Mesenchymal stem cell (in vitro differentiated cells and primary cell): ENCODE measurements around the gene AGXT.

Experiments used
- DNase-seq: peaks from one replicate; pipeline ENCODE4 v3.0.0-alpha.2; 2013
- H2AFZ ChIP-seq: one replicate; pipeline ENCODE4 v1.6.1; 2013; ENCODE audit warnings: low read depth, mild to moderate bottlenecking, control low read depth, inconsistent platforms, low read length, moderate library complexity
- H2AK5ac ChIP-seq: 2 replicates; pipeline ENCODE4 v1.6.1; 2013; ENCODE audit warnings: low read length, moderate library complexity, mild to moderate bottlenecking, inconsistent platforms; ENCODE audit not compliant: severe bottlenecking
- H2BK120ac ChIP-seq: one replicate; pipeline ENCODE4 v1.6.1; 2013; ENCODE audit warnings: low read depth, mild to moderate bottlenecking, inconsistent platforms, low read length, moderate library complexity
- H2BK12ac ChIP-seq, 2 experiments: one replicate each; pipeline ENCODE4 v1.6.1; 2013; ENCODE audit warnings: inconsistent platforms in 2 of 2, low read length in 2 of 2, mild to moderate bottlenecking in 2 of 2, moderate library complexity in 2 of 2, control low read depth in 1 of 2
- H2BK15ac ChIP-seq: one replicate; pipeline ENCODE4 v1.6.1; 2013; ENCODE audit warnings: mild to moderate bottlenecking, low read depth, inconsistent platforms; ENCODE audit not compliant: poor library complexity, severe bottlenecking
- H2BK5ac ChIP-seq: 2 replicates; pipeline ENCODE4 v1.6.1; 2013; ENCODE audit warnings: low read depth, mild to moderate bottlenecking, low read length, control low read depth, inconsistent platforms; ENCODE audit not compliant: poor library complexity, severe bottlenecking
- H3K14ac ChIP-seq, 2 experiments: one replicate each; pipeline ENCODE4 v1.6.1; 2013; ENCODE audit warnings: inconsistent platforms in 2 of 2, low read length in 2 of 2, control low read depth in 1 of 2, mild to moderate bottlenecking in 1 of 2, moderate library complexity in 1 of 2
- H3K18ac ChIP-seq, 2 experiments: one replicate each; pipeline ENCODE4 v1.6.1; 2013; ENCODE audit warnings: inconsistent platforms in 2 of 2, low read length in 2 of 2, control low read depth in 1 of 2, low read depth in 1 of 2, mild to moderate bottlenecking in 1 of 2
- H3K23ac ChIP-seq, 2 experiments: one replicate each; pipeline ENCODE4 v1.6.1; 2013; ENCODE audit warnings: inconsistent platforms in 2 of 2, low read length in 2 of 2, mild to moderate bottlenecking in 2 of 2, moderate library complexity in 2 of 2, control low read depth in 1 of 2
- H3K27ac ChIP-seq: 2 replicates; pipeline ENCODE4 v1.5.1; 2013; ENCODE audit warnings: mild to moderate bottlenecking, moderate library complexity, low read length, control low read depth, inconsistent platforms; ENCODE audit not compliant: poor library complexity, severe bottlenecking
- H3K27me3 ChIP-seq, 2 experiments: 2 replicates each; pipeline versions ENCODE4 v1.6.1 to v1.7.0; 2013; ENCODE audit warnings: low read length in 2 of 2, mild to moderate bottlenecking in 2 of 2, moderate library complexity in 2 of 2, control low read depth in 1 of 2, inconsistent platforms in 1 of 2; ENCODE audit not compliant: control insufficient read depth in 1 of 2, insufficient read depth in 1 of 2
- H3K36me3 ChIP-seq, 2 experiments: 2 replicates each; pipeline versions ENCODE4 v1.6.1 to v1.7.0; 2013; ENCODE audit warnings: low read length in 2 of 2, control low read depth in 1 of 2, inconsistent platforms in 1 of 2, low read depth in 1 of 2, mild to moderate bottlenecking in 1 of 2; ENCODE audit not compliant: insufficient read depth in 2 of 2, control insufficient read depth in 1 of 2
- H3K4ac ChIP-seq, 2 experiments: one replicate each; pipeline ENCODE4 v1.6.1; 2013; ENCODE audit warnings: inconsistent platforms in 2 of 2, low read length in 2 of 2, mild to moderate bottlenecking in 2 of 2, moderate library complexity in 2 of 2, control low read depth in 1 of 2, low read depth in 1 of 2
- H3K4me1 ChIP-seq: 2 replicates; pipeline ENCODE4 v1.6.1; 2013; ENCODE audit warnings: low read depth, low read length, control low read depth; ENCODE audit not compliant: control insufficient read depth, insufficient read depth
- H3K4me2 ChIP-seq: 2 replicates; pipeline ENCODE4 v1.6.1; 2013; ENCODE audit warnings: low read length, mild to moderate bottlenecking, inconsistent platforms; ENCODE audit not compliant: poor library complexity, severe bottlenecking
- H3K4me3 ChIP-seq, 2 experiments: 2 replicates each; pipeline versions ENCODE4 v1.5.1 to v1.7.0; 2013; ENCODE audit warnings: low read length in 2 of 2, mild to moderate bottlenecking in 2 of 2, control low read depth in 1 of 2, low read depth in 1 of 2; ENCODE audit not compliant: insufficient read depth in 1 of 2
- H3K79me1 ChIP-seq: replicated peaks from 2 replicates; pipeline ENCODE4 v1.6.1; 2013; ENCODE audit warnings: mild to moderate bottlenecking, control low read depth, low read length, inconsistent platforms; ENCODE audit not compliant: poor library complexity, severe bottlenecking
- H3K9ac ChIP-seq: 2 replicates; pipeline ENCODE4 v1.7.0; 2013; ENCODE audit warnings: mild to moderate bottlenecking, low read length, moderate library complexity
- H3K9me3 ChIP-seq: 2 replicates; pipeline ENCODE4 v1.7.0; 2013; ENCODE audit warnings: mild to moderate bottlenecking, low read length; ENCODE audit not compliant: control insufficient read depth
- H4K8ac ChIP-seq: one replicate; pipeline ENCODE4 v1.6.1; 2013; ENCODE audit warnings: inconsistent platforms, mild to moderate bottlenecking, low read length, moderate library complexity
- H4K91ac ChIP-seq: one replicate; pipeline ENCODE4 v1.6.1; 2013; ENCODE audit warnings: mild to moderate bottlenecking, low read length, inconsistent platforms
- WGBS: methylation state at CpG from one replicate; pipeline ENCODE4 v1.1.7; 2013; ENCODE audit warnings: mixed read lengths; 5-methylcytosine and 5-hydroxymethylcytosine counted together

The AGXT gene

GRCh38 chr2:240889601-240890560, 21.3 kb downstream of the AGXT start:
- Histone ChIP-seq H3K4me3 (no peak overlapping the region), H2BK120ac (no peak overlapping the region), H2BK12ac (no peak overlapping the region), H3K27me3 (peaks cover 3 to 13% of the 10 kb centered on the region in 2 experiments), H3K23ac (no peak overlapping the region), H3K4me1 (peaks cover 5% of the 10 kb centered on the region), H3K79me1 (no peaks in the 10 kb centered on the region), H3K14ac (no peak overlapping the region), H2AK5ac (no peak overlapping the region), H3K36me3 (no peaks in the 10 kb centered on the region), H3K4ac (no peak overlapping the region), H3K9me3 (no peaks in the 10 kb centered on the region), H3K4me2 (no peak overlapping the region), H3K27ac (no peak overlapping the region), H3K18ac (no peak overlapping the region), H4K91ac (no peak overlapping the region), H4K8ac (no peak overlapping the region), H2BK5ac (no peak overlapping the region), H2BK15ac (no peak overlapping the region), H3K9ac (no peak overlapping the region), H2AFZ (no peak overlapping the region)
- no peak for DNase-seq
- WGBS = 87% methylated on average over 36 of the region's 38 CpGs

DNA sequence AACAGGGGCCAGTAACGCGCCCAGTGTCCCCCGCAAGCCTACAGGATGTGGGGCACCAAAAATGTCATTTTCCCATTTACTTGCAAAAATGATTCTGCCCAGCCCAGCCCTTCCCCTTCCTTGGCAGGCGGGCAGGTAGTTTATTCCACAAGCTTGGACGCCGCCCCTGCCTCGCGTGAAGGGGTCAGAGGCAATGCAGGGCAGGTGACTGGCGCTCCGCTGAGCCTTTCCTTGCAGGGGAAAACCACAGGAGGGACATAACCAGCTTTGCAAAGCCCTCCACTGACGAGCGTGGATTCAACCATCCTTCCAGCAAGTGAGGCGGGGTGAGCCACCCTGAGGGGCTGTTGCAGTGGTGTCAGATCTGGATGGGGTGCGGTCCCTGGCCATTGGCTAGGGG, 22.1 kb downstream of the AGXT start:
- H2BK15ac ChIP-seq = no peak overlapping the region
- peaks cover 5% of the 10 kb centered on the region for H3K4me1 ChIP-seq
- H3K9ac ChIP-seq = no peak overlapping the region
- no peak overlapping the region for H3K14ac ChIP-seq
- H3K79me1 ChIP-seq = no peaks in the 10 kb centered on the region
- H2BK5ac ChIP-seq = no peak overlapping the region
- H4K8ac ChIP-seq = no peak overlapping the region
- H3K18ac ChIP-seq = no peak overlapping the region
- H3K4ac ChIP-seq = no peak overlapping the region
- H2AK5ac ChIP-seq = no peak overlapping the region
- H3K23ac ChIP-seq = no peak overlapping the region
- H3K27ac ChIP-seq = no peak overlapping the region
- H2BK120ac ChIP-seq = no peak overlapping the region
- 81% methylated on average over 13 of the region's 14 CpGs for WGBS
- no peak overlapping the region for H4K91ac ChIP-seq
- no peaks in the 10 kb centered on the region for H3K9me3 ChIP-seq
- DNase-seq = no peak
- no peak overlapping the region for H2BK12ac ChIP-seq
- no peaks in the 10 kb centered on the region for H3K36me3 ChIP-seq
- H3K4me2 ChIP-seq = no peak overlapping the region
- no peak overlapping the region for H3K4me3 ChIP-seq
- no peak overlapping the region for H2AFZ ChIP-seq
- peaks cover 0 to 13% of the 10 kb centered on the region in 2 experiments for H3K27me3 ChIP-seq

DNA sequence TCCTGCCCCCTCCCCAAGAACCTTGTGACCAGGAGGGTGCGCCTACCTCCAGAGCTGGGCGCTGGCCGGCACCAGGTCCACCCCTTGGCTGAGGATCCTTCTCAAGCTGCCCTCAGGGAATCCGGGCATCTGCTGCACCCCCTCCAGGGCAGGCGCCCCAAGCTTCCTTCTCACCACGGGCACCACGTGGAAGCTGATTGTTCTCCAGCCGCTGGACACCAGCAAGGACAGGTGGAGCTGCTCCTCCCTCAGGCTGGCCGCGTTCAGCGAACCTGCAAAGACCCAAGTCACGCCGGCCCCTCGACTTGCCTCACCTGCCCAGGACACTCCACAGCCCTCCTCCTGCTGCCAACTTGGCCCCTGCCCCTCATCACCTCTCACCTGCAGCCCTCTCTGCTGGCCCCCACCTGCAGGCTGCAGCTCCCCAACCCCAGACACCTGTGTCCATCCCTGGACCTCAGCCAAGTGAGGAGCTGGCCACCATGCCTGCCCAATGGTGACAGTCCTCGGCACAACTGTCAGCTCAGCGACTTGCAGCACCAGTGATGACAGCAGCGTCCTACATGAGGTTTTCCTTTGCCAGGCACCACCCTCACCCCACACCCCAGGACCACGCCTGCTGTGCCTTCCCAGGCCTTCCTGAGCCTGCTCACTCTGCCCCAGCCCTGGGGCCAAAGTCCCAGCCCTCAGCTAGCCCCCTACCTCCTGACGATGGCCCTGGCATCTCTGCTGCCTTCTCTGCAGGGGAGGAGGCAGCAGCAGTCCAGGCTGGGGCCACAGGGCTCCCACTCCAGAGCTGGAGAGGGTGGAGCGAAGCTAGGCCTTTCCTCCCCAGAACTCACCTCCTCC, 23.1 kb downstream of the AGXT start:
- H3K27ac ChIP-seq = no peak overlapping the region
- H2BK15ac ChIP-seq = no peak overlapping the region
- H2AK5ac ChIP-seq = no peak overlapping the region
- peaks cover 10% of the 10 kb centered on the region for H3K4me1 ChIP-seq
- no peaks in the 10 kb centered on the region for H3K79me1 ChIP-seq
- H2BK5ac ChIP-seq = no peak overlapping the region
- H3K36me3 ChIP-seq = no peaks in the 10 kb centered on the region
- no peak overlapping the region for H4K8ac ChIP-seq
- no peak overlapping the region for H2AFZ ChIP-seq
- H3K14ac ChIP-seq = no peak overlapping the region
- no peak for DNase-seq
- H3K4ac ChIP-seq = no peak overlapping the region
- no peak overlapping the region for H3K9ac ChIP-seq
- H3K4me2 ChIP-seq = no peak overlapping the region
- H3K9me3 ChIP-seq = no peaks in the 10 kb centered on the region
- no peak overlapping the region for H3K23ac ChIP-seq
- no peak overlapping the region for H3K4me3 ChIP-seq
- H2BK120ac ChIP-seq = no peak overlapping the region
- H3K27me3 ChIP-seq = peaks cover 0 to 13% of the 10 kb centered on the region in 2 experiments
- WGBS = 78% methylated on average over 19 of the region's 20 CpGs
- no peak overlapping the region for H3K18ac ChIP-seq
- no peak overlapping the region for H2BK12ac ChIP-seq
- no peak overlapping the region for H4K91ac ChIP-seq

DNA sequence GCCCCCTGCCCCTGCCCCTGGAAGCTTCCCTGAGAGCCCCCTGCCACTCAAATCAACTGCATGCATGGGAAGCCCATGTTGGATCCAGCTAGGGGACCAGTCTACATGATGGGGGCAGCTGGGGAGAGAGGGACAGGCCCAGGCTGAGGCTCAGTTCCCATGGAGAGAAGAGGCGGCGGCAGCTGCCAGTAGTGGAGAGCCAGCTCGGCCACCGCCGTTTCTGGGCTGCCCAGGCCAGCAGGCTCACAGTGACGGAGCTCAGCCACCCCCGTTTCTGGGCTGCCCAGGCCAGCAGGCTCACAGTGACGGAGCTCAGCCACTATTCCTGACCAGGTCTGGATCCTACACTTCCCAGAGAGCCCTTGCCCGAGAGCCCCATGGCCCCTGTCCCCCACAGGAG, 23.7 kb downstream of the AGXT start:
- Histone ChIP-seq H3K9me3 (no peaks in the 10 kb centered on the region), H4K91ac (no peak overlapping the region), H3K79me1 (no peaks in the 10 kb centered on the region), H3K27me3 (peaks cover 0 to 13% of the 10 kb centered on the region in 2 experiments), H2BK12ac (no peak overlapping the region), H2BK120ac (no peak overlapping the region), H2BK15ac (no peak overlapping the region), H3K9ac (no peak overlapping the region), H3K27ac (no peak overlapping the region), H3K4me3 (no peak overlapping the region), H4K8ac (no peak overlapping the region), H2BK5ac (no peak overlapping the region), H3K4ac (no peak overlapping the region), H2AK5ac (no peak overlapping the region), H3K4me1 (peaks cover 16% of the 10 kb centered on the region), H3K4me2 (no peak overlapping the region), H3K36me3 (no peaks in the 10 kb centered on the region), H3K23ac (no peak overlapping the region), H3K14ac (no peak overlapping the region), H2AFZ (no peak overlapping the region), H3K18ac (no peak overlapping the region)
- WGBS = 71% methylated on average over 9 of the region's 9 CpGs
- no peak for DNase-seq
